ENCODE data around the gene DENND6B.
"Not testable (repeated sequence)": the region's sequence is repeated elsewhere in the genome, so short reads cannot be mapped to it uniquely, and the experiment has no call there.

DENND6B gene

DNA sequence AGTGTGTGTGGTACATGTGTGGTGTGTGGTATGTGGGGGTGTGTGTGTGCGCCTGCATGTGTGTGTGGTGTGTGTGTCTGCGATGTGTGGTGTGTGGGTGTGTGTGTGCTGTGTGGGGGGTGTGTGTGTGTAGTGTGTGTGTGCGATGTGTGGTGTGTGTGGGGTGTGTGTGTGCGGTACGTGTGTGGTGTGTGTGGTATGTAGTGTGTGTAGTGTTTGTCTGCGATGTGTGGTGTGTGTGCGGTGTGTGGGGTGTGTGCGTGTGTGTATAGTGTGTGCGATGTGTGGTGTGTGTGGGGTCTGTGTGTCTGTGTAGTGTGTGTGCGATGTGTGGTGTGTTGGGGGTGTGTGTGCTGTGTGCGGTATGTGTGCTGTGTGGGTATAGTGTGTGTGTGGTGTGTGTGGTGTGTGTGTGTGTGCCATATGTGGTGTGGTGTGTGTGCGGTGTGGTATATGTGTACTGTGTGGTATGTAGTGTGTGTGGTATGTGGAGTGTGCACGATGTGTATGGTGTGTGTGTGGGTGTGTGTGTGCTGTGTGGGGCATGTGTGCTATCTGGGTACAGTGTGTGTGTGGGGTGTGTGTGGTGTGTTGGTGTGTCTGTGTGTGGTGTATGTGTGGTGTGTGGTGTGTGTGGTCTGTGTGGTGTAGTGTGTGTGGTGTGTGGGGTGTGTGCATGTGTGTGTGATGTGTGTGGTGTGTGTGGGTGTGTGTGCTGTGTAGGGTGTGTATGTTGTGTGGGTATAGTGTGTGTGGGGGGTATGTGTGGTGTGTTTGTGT is 10.6 kb upstream of the DENND6B start:
- no peaks in the 10 kb centered on the region for H3K4me1 ChIP-seq (ENCODE audit: control insufficient read depth, insufficient read depth, low read length)
- H3K9ac ChIP-seq (ENCODE audit: low read depth, low read length) = no peak overlapping the region
- peaks cover 2% of the 10 kb centered on the region for H3K27me3 ChIP-seq (ENCODE audit: control insufficient read depth, insufficient read depth, low read length)

DNA sequence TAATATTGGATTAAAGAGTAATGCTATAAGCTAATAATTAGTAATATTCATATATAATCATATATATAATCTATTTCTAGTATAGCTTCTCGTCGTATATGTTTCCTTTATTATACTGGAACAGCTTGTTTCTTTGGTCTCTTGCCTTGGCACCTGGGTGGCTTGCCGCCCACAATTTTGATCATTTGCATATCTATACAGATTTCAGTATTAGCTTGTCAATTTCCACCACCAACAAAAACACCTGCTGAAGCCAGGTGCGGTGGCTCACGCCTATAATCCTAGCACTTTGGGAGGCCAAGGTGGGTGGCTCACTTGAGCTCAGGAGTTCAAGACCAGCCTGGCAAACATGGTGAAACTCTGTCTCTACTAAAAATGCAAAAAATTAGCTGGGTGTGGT is 7.6 kb upstream of the DENND6B start:
- H3K9me3 ChIP-seq (ENCODE audit: control insufficient read depth, insufficient read depth, low read length); H3K4me3 ChIP-seq (ENCODE audit: low read depth, low read length); H3K4me1 ChIP-seq (ENCODE audit: control insufficient read depth, insufficient read depth, low read length): not testable (repeated sequence)

More for the DNA sequence above, 10.6 kb upstream of the DENND6B start:
- Histone ChIP-seq H3K9me3 (ENCODE audit: control insufficient read depth, insufficient read depth, low read length) (no peaks in the 10 kb centered on the region), H3K4me3 (ENCODE audit: low read depth, low read length) (no peak overlapping the region), H3K36me3 (ENCODE audit: control insufficient read depth, insufficient read depth, low read length) (no peaks in the 10 kb centered on the region)

DNA sequence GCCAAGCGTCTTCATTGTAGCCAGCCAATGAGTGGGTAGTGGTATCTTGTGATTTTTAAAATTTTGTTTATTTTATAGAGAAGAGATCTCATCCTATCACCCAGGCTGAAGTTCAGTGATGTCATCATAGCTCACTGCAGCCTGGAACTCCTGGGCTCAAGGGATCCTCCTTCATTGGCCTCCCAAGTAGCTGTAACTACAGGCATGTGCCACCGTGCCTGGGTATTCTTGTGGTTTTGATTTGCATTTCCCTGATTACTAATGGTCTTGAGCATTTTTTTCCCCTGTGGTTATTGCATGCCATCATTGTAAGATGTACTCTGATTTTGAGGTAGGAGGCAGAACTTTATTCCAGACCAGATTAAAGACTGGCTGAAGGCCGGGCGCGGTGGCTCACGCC is 2.4 kb upstream of the DENND6B start:
- no peak overlapping the region for H3K9ac ChIP-seq (ENCODE audit: low read depth, low read length)
- H3K36me3 ChIP-seq (ENCODE audit: control insufficient read depth, insufficient read depth, low read length) = no peaks in the 10 kb centered on the region
- H3K4me1 ChIP-seq (ENCODE audit: control insufficient read depth, insufficient read depth, low read length) = peaks cover 2% of the 10 kb centered on the region
- no peaks in the 10 kb centered on the region for H3K9me3 ChIP-seq (ENCODE audit: control insufficient read depth, insufficient read depth, low read length)
- peaks cover 17% of the 10 kb centered on the region for H3K27me3 ChIP-seq (ENCODE audit: control insufficient read depth, insufficient read depth, low read length)
- no peak overlapping the region for H3K4me3 ChIP-seq (ENCODE audit: low read depth, low read length)

More for the DNA sequence above, 7.6 kb upstream of the DENND6B start:
- not testable (repeated sequence) for H3K36me3 ChIP-seq (ENCODE audit: control insufficient read depth, insufficient read depth, low read length); H3K9ac ChIP-seq (ENCODE audit: low read depth, low read length); H3K27me3 ChIP-seq (ENCODE audit: control insufficient read depth, insufficient read depth, low read length)

DNA sequence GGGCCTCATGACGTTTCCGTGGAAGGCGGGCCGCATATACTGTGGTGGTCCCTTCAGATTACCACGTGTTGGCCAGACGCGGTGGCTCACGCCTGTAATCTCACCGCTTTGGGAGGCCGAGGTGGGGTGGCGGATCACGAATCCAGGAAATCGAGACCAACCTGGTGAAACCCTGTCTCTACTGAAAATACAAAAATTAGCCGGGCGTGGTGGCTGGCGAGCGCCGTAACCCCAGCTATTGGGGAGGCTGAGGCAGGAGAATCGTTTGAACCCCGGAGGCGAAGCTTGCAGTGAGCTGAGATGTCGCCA is 853 bp upstream of the DENND6B start:
- Histone ChIP-seq H3K27me3 (ENCODE audit: control insufficient read depth, insufficient read depth, low read length) (peaks cover 17% of the 10 kb centered on the region), H3K36me3 (ENCODE audit: control insufficient read depth, insufficient read depth, low read length) (no peaks in the 10 kb centered on the region), H3K9ac (ENCODE audit: low read depth, low read length) (peak overlapping the region; percentile 85), H3K4me3 (ENCODE audit: low read depth, low read length) (peak overlapping the region; percentile 64), H3K4me1 (ENCODE audit: control insufficient read depth, insufficient read depth, low read length) (peaks cover 2% of the 10 kb centered on the region), H3K9me3 (ENCODE audit: control insufficient read depth, insufficient read depth, low read length) (no peaks in the 10 kb centered on the region)

DNA sequence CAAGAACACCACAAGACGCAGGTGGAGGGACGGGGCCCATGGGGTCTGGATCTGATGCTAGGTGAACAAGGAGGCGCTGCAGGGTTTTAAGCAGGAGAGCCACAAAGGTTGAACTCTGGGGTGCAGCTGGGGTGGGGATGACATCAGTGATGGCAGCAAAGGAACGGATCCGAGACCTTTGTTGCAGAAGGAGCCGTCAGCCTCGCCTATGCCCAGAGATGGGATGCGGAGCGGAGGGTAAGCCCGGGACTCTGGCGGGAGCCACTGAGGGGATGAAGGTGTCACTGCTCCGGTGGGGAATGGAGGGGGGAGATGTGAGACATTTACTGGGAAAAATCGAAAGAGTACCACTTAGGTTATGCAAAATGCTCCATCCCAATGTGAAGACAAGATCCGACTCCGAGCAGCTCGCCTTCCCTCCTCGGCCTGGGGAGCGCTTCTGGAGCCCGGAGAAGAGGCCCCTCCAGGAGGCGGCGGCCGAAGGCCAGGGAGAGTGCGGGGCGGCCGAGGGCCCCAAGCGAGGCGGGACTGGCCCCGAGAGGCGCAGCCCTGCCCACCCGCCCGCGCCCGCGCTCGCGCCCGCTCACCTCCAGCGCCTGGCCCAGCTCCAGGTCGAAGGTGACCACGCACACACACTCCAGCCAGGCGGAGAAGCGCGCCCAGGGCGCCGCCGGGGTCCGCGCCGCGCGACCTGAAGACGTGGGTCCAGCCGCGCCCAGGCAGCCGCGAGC is 422 bp downstream of the DENND6B start:
- no peaks in the 10 kb centered on the region for H3K36me3 ChIP-seq (ENCODE audit: control insufficient read depth, insufficient read depth, low read length)
- no peak overlapping the region for H3K9ac ChIP-seq (ENCODE audit: low read depth, low read length)
- peak overlapping the region; percentile 63 for H3K4me3 ChIP-seq (ENCODE audit: low read depth, low read length)
- no peaks in the 10 kb centered on the region for H3K9me3 ChIP-seq (ENCODE audit: control insufficient read depth, insufficient read depth, low read length)
- peaks cover 17% of the 10 kb centered on the region for H3K27me3 ChIP-seq (ENCODE audit: control insufficient read depth, insufficient read depth, low read length)
- H3K4me1 ChIP-seq (ENCODE audit: control insufficient read depth, insufficient read depth, low read length) = peaks cover 2% of the 10 kb centered on the region

DNA sequence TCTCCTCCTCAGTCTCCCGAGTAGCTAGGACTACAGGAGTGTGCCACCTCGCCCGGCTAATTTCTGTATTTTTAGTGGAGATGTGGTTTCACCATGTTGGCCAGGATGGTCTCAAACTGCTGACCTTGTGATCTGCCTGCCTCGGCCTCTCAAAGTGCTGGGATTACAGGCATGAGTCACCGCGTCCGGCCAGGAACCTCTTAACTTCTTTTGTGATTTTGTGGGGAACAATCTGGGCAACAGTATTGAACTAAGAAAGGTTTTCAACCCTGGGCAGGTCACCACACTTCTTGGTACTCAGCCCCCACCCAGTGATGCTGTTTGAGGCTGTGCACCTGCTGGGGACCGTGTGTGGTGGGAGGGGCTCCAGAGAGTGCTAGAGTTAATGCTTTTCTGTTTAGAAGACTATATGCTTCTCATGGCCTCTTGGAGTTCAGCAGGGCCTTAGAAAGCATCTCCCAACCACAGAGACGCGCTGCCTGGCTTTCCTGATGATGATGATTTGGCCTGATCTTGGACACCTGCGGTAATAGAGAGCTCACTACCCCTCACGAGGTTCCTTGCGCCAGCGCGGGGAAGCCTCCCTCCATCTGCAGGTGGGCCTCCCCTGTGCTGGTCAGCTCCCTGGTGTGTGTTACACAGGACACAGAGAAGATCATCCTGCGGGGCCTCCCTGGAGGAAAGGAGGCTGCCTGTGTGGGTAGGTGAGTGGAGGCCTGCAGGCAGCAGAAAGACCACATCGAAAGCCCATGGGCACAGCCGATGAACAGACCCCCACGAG is 1.2 kb downstream of the DENND6B start:
- no peak overlapping the region for H3K9ac ChIP-seq (ENCODE audit: low read depth, low read length)
- no peaks in the 10 kb centered on the region for H3K36me3 ChIP-seq (ENCODE audit: control insufficient read depth, insufficient read depth, low read length)
- peaks cover 17% of the 10 kb centered on the region for H3K27me3 ChIP-seq (ENCODE audit: control insufficient read depth, insufficient read depth, low read length)
- no peaks in the 10 kb centered on the region for H3K9me3 ChIP-seq (ENCODE audit: control insufficient read depth, insufficient read depth, low read length)
- H3K4me1 ChIP-seq (ENCODE audit: control insufficient read depth, insufficient read depth, low read length) = peaks cover 2% of the 10 kb centered on the region
- H3K4me3 ChIP-seq (ENCODE audit: low read depth, low read length) = peak overlapping the region; percentile 63

DNA sequence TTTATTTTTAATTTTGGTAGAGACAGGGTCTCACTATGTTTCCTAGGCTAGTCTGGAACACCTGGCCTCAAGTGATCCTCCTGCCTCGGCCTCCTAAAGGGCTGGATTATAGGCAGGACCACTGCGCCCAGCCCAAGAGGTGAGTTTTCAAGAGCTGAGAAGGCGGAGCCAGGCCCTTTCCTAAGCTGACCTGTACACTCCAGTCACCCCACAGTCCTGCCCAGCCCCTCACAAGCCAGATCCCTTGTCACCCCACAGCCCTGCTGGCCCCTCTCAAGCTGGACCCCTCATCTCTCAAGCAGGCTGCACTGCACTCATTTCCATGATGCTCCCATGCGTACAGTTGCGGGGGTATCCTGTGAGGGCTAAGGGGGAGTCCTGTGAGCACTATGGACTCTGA is 2.9 kb downstream of the DENND6B start:
- no peak overlapping the region for H3K9ac ChIP-seq (ENCODE audit: low read depth, low read length)
- H3K27me3 ChIP-seq (ENCODE audit: control insufficient read depth, insufficient read depth, low read length) = peaks cover 17% of the 10 kb centered on the region
- peaks cover 2% of the 10 kb centered on the region for H3K4me1 ChIP-seq (ENCODE audit: control insufficient read depth, insufficient read depth, low read length)
- no peaks in the 10 kb centered on the region for H3K9me3 ChIP-seq (ENCODE audit: control insufficient read depth, insufficient read depth, low read length)
- H3K36me3 ChIP-seq (ENCODE audit: control insufficient read depth, insufficient read depth, low read length) = no peaks in the 10 kb centered on the region
- H3K4me3 ChIP-seq (ENCODE audit: low read depth, low read length) = no peak overlapping the region

DNA sequence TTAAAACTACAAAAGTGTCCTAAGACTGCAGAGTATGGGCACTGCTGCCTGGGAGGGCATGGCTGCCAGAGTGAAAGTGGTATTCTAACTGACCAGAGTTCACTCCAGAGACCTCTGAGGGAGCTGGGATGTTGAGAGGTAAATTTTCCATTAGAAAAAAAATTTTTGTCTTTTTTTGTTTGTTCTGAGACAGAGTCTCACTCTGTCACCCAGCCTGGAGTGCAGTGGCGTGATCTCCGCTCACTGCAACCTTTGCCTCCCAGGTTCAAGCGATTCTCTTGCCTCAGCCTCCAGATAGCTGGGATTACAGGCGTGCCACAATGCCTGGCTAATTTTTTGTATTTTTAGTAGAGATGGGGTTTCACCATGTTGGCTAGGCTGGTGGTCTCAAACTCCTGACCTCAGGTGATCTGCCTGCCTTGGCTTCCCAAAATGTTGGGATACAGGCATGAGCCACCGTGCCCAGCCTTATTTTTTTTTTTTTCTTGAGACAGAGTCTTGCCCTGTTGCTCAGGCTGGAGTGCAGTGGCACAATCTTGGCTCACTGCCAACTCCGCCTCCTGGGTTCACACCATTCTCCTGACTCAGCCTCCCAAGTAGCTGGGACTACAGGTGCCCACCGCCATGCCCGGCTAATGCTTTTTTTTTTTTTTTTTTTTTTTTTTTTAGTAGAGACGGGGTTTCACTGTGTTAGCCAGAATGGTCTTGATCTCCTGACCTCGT is 4.3 kb downstream of the DENND6B start:
- H3K4me3 ChIP-seq (ENCODE audit: low read depth, low read length); H3K9me3 ChIP-seq (ENCODE audit: control insufficient read depth, insufficient read depth, low read length); H3K36me3 ChIP-seq (ENCODE audit: control insufficient read depth, insufficient read depth, low read length); H3K4me1 ChIP-seq (ENCODE audit: control insufficient read depth, insufficient read depth, low read length); H3K9ac ChIP-seq (ENCODE audit: low read depth, low read length): not testable (repeated sequence)
- H3K27me3 ChIP-seq (ENCODE audit: control insufficient read depth, insufficient read depth, low read length) = peaks cover 15% of the 10 kb centered on the region

DNA sequence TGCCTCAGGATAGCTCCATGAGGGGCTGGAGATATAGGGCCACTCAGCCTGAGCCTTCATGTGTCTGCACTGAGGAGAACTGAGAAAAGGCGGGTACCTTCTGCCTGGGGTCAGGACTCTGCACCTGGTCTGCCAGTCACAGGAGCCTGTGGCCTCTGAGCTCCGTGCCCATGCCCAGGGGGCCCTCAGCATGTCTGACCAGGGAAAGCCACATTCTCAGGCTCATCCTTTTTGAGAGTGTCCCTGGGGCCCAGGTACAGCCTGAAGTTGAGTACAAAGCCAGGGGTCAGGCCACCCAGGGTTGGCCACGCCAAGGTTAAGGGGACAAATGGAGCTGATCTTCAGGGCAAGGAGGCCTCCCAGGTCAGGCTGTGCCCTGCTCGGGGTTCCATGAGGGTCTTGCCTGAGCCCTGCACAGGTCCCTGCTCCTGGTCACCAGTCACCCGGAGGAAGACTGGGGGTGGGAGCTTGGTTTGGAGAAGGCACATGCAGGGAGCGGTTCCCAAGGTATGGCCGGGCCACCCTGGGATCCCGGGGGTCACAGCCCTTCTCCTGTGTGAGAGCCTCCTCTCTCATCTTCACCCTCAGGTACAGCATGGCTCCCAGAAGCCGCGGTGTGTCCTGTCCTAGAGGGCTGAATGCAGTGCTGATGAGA is 6.0 kb downstream of the DENND6B start:
- no peaks in the 10 kb centered on the region for H3K36me3 ChIP-seq (ENCODE audit: control insufficient read depth, insufficient read depth, low read length)
- H3K9me3 ChIP-seq (ENCODE audit: control insufficient read depth, insufficient read depth, low read length) = no peaks in the 10 kb centered on the region
- no peak overlapping the region for H3K4me3 ChIP-seq (ENCODE audit: low read depth, low read length)
- H3K27me3 ChIP-seq (ENCODE audit: control insufficient read depth, insufficient read depth, low read length) = peaks cover 9% of the 10 kb centered on the region
- no peaks in the 10 kb centered on the region for H3K4me1 ChIP-seq (ENCODE audit: control insufficient read depth, insufficient read depth, low read length)
- no peak overlapping the region for H3K9ac ChIP-seq (ENCODE audit: low read depth, low read length)

DNA sequence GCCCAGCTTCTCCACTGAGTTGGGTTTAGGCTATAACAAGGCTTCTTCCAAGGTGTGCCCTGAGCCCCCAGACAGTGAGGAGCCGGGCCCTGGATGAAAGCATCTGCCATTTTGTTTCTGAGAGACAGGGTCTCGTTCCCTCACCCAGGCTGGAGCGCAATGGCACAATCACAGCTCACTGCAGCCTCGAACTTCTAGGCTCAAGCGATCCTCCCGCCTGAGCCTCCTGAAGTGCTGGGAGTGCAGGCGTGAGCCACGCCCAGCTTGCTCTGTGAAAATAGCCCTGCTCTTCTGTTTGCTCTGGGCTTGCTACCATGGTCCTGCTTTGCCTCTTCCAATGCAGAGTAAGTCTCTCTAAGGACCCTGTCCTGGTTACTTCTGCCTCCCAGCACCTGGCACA is 6.7 kb downstream of the DENND6B start:
- Histone ChIP-seq H3K4me3 (ENCODE audit: low read depth, low read length) (no peak overlapping the region), H3K27me3 (ENCODE audit: control insufficient read depth, insufficient read depth, low read length) (peaks cover 5% of the 10 kb centered on the region), H3K36me3 (ENCODE audit: control insufficient read depth, insufficient read depth, low read length) (no peaks in the 10 kb centered on the region), H3K9me3 (ENCODE audit: control insufficient read depth, insufficient read depth, low read length) (no peaks in the 10 kb centered on the region), H3K4me1 (ENCODE audit: control insufficient read depth, insufficient read depth, low read length) (no peaks in the 10 kb centered on the region), H3K9ac (ENCODE audit: low read depth, low read length) (no peak overlapping the region)

DNA sequence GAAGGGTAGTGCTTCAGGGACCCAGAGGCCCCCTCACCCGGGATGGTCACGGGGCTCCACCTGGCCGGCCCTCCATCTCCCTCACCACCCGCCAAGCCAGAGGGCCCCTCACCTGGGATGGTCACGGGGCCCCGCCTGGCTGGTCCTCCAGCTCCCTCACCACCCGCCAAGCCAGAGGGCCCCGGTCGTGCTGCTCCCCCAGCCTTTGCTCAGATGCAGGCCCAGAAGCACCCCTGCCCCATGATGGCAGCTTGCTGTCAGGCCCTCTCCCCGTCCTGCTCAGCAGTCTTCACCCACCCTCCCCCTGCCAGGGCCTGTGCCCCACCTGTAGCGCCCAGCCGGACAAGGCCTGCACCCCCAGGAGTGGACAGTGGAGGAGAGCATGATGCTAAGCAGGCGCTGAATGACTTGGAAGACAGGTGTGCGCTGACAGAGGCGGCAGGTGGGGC is 7.3 kb downstream of the DENND6B start:
- Histone ChIP-seq H3K27me3 (ENCODE audit: control insufficient read depth, insufficient read depth, low read length) (peaks cover under 1% of the 10 kb centered on the region), H3K4me3 (ENCODE audit: low read depth, low read length) (no peak overlapping the region), H3K36me3 (ENCODE audit: control insufficient read depth, insufficient read depth, low read length) (no peaks in the 10 kb centered on the region), H3K9me3 (ENCODE audit: control insufficient read depth, insufficient read depth, low read length) (no peaks in the 10 kb centered on the region), H3K4me1 (ENCODE audit: control insufficient read depth, insufficient read depth, low read length) (no peaks in the 10 kb centered on the region), H3K9ac (ENCODE audit: low read depth, low read length) (no peak overlapping the region)
